Cardiac fibroblast (primary cell): Measurements from ENCODE around the gene ELN.

Source experiments
- DNase-seq, 2 donors: peaks; one replicate each; pipeline versions ENCODE4 v3.0.0 to v3.0.0-alpha.2; 2010; ENCODE audit warnings: low read depth in 2 of 2
- H3K4me3 ChIP-seq, 2 donors: replicated peaks in 1 of 2; 1 replicate in 1 of 2; 2 replicates in 1 of 2; pipeline ENCODE4 v1.5.1; 2011; ENCODE audit warnings: low read depth in 2 of 2, low read length in 2 of 2, mild to moderate bottlenecking in 2 of 2, moderate library complexity in 1 of 2
- CTCF ChIP-seq: IDR thresholded peaks from one replicate; pipeline ENCODE4 v1.5.1; 2011; ENCODE audit warnings: low read depth, mild to moderate bottlenecking, low read length, inconsistent platforms

The ELN gene

GRCh38 chr7:74099031-74099430 is 71.1 kb downstream of the ELN start:
- H3K4me3 ChIP-seq = no peak overlapping the region
- no peak for TF ChIP-seq CTCF
- no peak for DNase-seq

DNA sequence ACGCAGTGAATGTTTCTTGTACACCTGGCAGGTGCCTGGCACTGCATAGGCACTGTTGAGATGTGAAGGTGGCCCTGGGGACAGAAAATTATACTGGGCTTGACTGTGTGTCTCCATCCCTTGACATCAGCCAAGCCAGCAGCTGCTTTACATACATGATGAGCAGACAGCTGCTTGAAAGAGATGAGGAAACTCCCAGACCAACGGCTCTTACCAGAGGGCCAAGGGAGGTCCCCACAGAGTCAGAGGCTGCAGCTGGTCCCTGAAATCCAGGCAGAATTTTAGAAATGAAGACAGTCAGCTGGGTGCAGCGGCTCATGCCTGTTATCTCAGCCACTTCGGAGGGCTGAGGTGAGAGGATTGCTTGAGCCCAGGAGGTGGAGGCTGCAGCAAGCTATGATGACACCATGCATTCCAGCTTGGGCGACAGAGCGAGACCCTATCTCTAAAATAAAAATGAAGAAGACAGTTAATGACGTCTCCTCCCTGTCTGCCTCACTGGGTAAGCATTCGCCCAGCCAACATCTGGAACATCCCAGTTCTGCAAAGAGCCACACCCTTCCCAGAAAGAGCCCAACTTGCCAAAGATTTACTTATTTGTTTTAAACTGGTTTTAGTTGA is 73.2 kb downstream of the ELN start:
- DNase-seq = no peak
- no peak for TF ChIP-seq CTCF
- H3K4me3 ChIP-seq = no peak overlapping the region

DNA sequence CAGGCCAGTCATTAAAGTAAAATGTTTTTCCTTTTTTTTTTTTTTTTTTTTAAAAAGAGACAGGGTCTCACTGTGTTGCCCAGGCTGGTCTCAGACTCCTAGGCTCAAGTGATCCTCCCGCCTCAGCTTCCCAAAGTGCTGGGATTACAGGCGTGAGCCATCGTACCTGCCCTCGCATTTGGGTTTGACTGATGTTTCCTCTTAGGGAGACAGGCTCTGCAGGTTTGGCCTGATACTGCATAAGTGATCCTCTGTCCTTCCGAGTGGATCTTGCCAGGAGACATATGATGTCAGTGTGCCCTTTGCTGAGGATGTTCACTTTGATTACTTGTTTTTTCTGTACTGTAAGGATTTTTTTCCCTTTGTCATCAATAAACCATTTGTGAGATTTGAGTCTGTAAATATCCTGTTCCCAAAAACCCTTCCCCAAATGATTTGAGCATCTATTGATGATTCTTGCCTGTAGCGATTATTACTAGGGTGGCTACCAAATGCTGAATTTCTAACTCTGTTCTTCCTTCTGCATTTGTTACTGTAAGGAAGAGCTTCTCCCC is 75.3 kb downstream of the ELN start:
- DNase-seq = no peak
- TF ChIP-seq CTCF = no peak
- H3K4me3 ChIP-seq = no peak overlapping the region

DNA sequence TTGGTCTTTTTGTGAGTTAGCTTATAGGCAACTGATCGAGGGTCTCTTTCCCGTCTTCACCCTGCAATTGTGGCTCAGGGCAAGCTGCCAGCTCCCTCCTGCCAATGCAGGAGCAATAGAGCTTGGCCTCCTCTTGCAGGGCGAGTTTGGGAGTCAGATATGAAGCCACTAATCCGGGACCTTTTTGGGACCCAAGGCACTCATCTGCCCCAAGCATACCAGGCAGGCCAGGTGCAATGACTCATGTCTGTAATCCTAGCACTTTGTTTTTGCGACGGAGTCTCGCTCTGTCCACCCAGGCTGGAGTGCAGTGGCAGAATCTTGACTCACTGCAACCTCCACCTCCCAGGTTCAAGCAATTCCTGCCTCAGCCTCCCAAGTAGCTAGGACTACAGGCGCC is 76.7 kb downstream of the ELN start:
- no peak for TF ChIP-seq CTCF
- no peak overlapping the region for H3K4me3 ChIP-seq
- DNase-seq = no peak

DNA sequence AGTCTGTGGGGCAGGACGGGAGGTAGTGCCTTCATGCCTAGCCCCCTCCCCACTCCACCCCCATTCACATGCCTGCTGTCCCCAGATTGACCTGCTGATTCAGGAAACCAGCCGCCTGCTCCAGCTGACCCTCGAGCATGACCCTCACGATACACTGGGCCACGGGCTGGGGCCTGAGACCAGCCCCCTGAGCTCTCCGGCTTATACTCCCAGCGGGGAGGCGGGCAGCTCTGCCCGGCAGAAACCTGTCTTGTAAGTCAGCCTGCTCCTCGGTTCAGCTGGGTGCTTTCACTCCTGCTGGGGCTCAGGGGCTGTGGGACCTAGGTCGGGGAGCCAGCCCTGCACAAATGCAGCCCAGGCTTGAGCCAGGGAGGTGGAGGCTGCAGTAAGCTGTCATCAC is 78.0 kb downstream of the ELN start:
- DNase-seq = no peak
- no peak overlapping the region for H3K4me3 ChIP-seq
- TF ChIP-seq CTCF = no peak

DNA sequence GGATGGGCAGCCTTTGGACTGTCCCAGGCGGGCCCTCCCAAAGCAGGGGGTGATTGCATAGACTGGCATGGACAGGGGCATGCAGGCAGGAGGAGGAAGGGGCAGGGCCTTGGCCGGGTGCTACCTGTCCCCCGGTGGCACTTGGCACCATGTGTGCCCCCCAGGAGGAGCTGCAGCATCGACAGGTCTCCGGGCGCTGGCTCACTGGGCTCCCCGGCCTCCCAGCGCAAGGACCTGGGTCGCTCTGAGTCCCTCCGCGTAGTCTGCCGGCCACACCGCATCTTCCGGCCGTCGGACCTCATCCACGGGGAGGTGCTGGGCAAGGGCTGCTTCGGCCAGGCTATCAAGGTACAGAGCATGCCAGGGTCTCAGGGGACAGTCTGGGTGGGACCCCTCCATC is 78.9 kb downstream of the ELN start:
- DNase-seq = no peak
- no peak overlapping the region for H3K4me3 ChIP-seq
- TF ChIP-seq CTCF = no peak

- no peak overlapping the region for H3K4me3 ChIP-seq
- no peak for DNase-seq
- no peak for TF ChIP-seq CTCF
Observed at GRCh38 chr7:74115326-74115725, 87.4 kb downstream of the ELN start.
